Measurements from ENCODE around the gene NPLOC4.
A peak's percentile ranks its signal among the peaks of the same experiment; 100 is the strongest.

The NPLOC4 gene

GRCh38 chr17:81567191-81567590 is 69.7 kb downstream of the NPLOC4 start:
- no peak for DNase-seq (ENCODE audit: low read depth in 2 of 2)

- DNase-seq (ENCODE audit: low read depth in 2 of 2): no peak
Observed at GRCh38 chr17:81566461-81567126, 70.3 kb downstream of the NPLOC4 start.

GRCh38 chr17:81565231-81565630 is 71.7 kb downstream of the NPLOC4 start:
- DNase-seq (ENCODE audit: low read depth in 2 of 2): no peak

GRCh38 chr17:81564778-81565177 is 72.1 kb downstream of the NPLOC4 start:
- DNase-seq (ENCODE audit: low read depth in 2 of 2): no peak

- no peak for DNase-seq (ENCODE audit: low read depth in 2 of 2)
Observed at GRCh38 chr17:81563861-81564586, 72.9 kb downstream of the NPLOC4 start.

GRCh38 chr17:81561494-81561885 is 75.4 kb downstream of the NPLOC4 start:
- no peak for DNase-seq (ENCODE audit: low read depth in 2 of 2)

GRCh38 chr17:81558941-81559806 is 77.7 kb downstream of the NPLOC4 start:
- DNase-seq (ENCODE audit: low read depth in 2 of 2): no peak

GRCh38 chr17:81558115-81558468 is 78.8 kb downstream of the NPLOC4 start:
- DNase-seq (ENCODE audit: low read depth in 2 of 2): no peak

GRCh38 chr17:81557276-81558114 is 79.4 kb downstream of the NPLOC4 start:
- DNase-seq (ENCODE audit: low read depth in 2 of 2): no peak

- DNase-seq (ENCODE audit: low read depth in 2 of 2): no peak
Observed at GRCh38 chr17:81556863-81557262, 80.0 kb downstream of the NPLOC4 start.

- no peak for DNase-seq (ENCODE audit: low read depth in 2 of 2)
Observed at GRCh38 chr17:81556175-81556691, 80.7 kb downstream of the NPLOC4 start.

GRCh38 chr17:81553616-81554181 is 83.2 kb downstream of the NPLOC4 start:
- no peak for DNase-seq (ENCODE audit: low read depth in 2 of 2)

- peak; percentile 63 to 68 for DNase-seq (ENCODE audit: low read depth in 2 of 2)
Observed at GRCh38 chr17:81553018-81553615, 83.8 kb downstream of the NPLOC4 start.

- peak; percentile 70 to 73 for DNase-seq (ENCODE audit: low read depth in 2 of 2)
Observed at GRCh38 chr17:81552244-81553017, 84.5 kb downstream of the NPLOC4 start, which contains the start of gene FAAP100. Gene FAAP100, minus strand, starts transcription at chr17:81552353. Its CDS starts 23 bp downstream, at chr17:81552330.

GRCh38 chr17:81551458-81552243 is 85.3 kb downstream of the NPLOC4 start:
- DNase-seq (ENCODE audit: low read depth in 2 of 2): no peak

- no peak for DNase-seq (ENCODE audit: low read depth in 2 of 2)
Observed at GRCh38 chr17:81550830-81551457, 86.0 kb downstream of the NPLOC4 start.

- no peak for DNase-seq (ENCODE audit: low read depth in 2 of 2)
Observed at GRCh38 chr17:81550285-81550684, 86.6 kb downstream of the NPLOC4 start.

- no peak for DNase-seq (ENCODE audit: low read depth in 2 of 2)
Observed at GRCh38 chr17:81549826-81550225, 87.1 kb downstream of the NPLOC4 start.

Measured in stimulated activated CD4-positive, alpha-beta T cell treated with anti-CD3 and anti-CD28 coated beads, Interleukin-12 subunit alpha, Interleukin-12 subunit beta, amount 100 ng/mL, for 24 hours (primary cell).